Smooth muscle cell of the umbilical artery (primary cell): ENCODE results near the gene PLD4. TPM values are rescaled to one million over a fixed set of nuclear protein-coding genes. Genes with fewer than 3 reads are reported as not detected.

Experiments
- total RNA-seq: library from RNA; depleted of rRNA; stranded (reverse); fragments of >200 nt; gene quantifications from 2 replicates; pipeline ENCODE4 v1.2.3, GENCODE V29; 2014

Gene PLD4
- total RNA-seq: under 0.01 TPM in 1 of 2 replicates, not detected in the other

DNA sequence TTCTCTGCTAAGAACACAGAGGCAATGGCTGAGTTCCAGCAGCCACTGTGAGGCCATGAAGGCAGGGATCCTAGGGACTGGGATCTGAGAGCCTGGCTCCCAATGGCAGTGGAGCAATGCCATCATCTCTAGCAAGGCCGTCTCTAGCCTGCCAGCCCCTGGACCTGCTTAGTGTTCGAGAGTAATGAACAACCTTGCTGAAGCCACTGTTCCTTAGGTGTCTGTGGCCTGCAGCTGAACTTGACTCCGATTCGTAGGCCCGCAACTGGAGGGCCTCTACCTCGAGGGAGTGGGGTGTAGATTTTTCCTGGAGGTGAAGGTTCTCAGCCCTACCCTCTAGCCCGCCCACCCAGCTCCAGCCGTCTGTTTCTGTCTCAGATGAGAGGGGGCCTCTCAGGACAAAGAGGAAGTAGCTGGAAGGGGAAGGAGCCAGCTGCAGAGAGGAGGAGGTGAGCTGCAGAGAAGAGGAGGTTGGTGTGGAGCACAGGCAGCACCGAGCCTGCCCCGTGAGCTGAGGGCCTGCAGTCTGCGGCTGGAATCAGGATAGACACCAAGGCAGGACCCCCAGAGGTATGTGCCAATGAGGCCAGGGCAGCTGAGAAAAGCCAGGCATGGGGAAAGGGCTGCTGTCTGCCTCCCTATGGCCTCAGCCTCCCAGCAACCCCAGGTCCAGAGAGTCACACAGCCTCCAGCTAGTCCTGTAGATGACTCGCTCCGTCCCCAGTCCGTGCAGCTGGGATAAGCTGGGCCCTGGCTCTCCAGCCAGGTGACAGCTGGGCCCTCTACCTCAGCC is at the start of gene PLD4:
Gene PLD4 (plus strand): TSS at position 459 of the 793 bp plus-strand sequence. CDS start 2,262 bp downstream, outside the sequence.

GRCh38 chr14:104977681-104978653 is 53.3 kb downstream of the PLD4 start, which contains the start of gene AHNAK2:
TSS of gene AHNAK2 (minus strand) at chr14:104978374. CDS start at chr14:104978237, 137 bp downstream.

Other genes starting within 250 kb of the PLD4 start
- gene INF2, start 235.3 kb upstream of the PLD4 start, total RNA-seq: 23.2 and 92.3 TPM in 2 replicates
- 7.7 and 12.2 TPM in 2 replicates for gene ADSS1, start 200.7 kb upstream of the PLD4 start, total RNA-seq
- 56.2 and 121 TPM in 2 replicates for gene SIVA1, start 171.7 kb upstream of the PLD4 start, total RNA-seq
- gene AKT1, start 129.1 kb upstream of the PLD4 start, total RNA-seq: 201 and 267 TPM in 2 replicates
- gene ZBTB42, start 123.8 kb upstream of the PLD4 start, total RNA-seq: 3.0 and 3.9 TPM in 2 replicates
- gene CEP170B, start 59.6 kb upstream of the PLD4 start, total RNA-seq: 14.3 and 38.2 TPM in 2 replicates
- 52.9 and 217 TPM in 2 replicates for gene AHNAK2, start 53.5 kb downstream of the PLD4 start, total RNA-seq
- 8.9 and 9.2 TPM in 2 replicates for gene CLBA1, start 60.9 kb downstream of the PLD4 start, total RNA-seq
- gene CDCA4, start 96.2 kb downstream of the PLD4 start, total RNA-seq: 11.6 and 21.0 TPM in 2 replicates
- under 0.01 and 0.05 TPM in 2 replicates for gene GPR132, start 140.6 kb downstream of the PLD4 start, total RNA-seq
- gene JAG2, start 243.9 kb downstream of the PLD4 start, total RNA-seq: 1.5 and 2.6 TPM in 2 replicates